LoVo (cell line): Measurements from ENCODE around the gene SPATA6L.

Source experiments
- DNase-seq: peaks from one replicate; pipeline ENCODE4 v3.0.0-alpha.2; 2016; ENCODE audit warnings: low spot score

SPATA6L gene

GRCh38 chr9:4585135-4585534 lies 81.1 kb downstream of the SPATA6L start:
- DNase-seq: no peak

DNA sequence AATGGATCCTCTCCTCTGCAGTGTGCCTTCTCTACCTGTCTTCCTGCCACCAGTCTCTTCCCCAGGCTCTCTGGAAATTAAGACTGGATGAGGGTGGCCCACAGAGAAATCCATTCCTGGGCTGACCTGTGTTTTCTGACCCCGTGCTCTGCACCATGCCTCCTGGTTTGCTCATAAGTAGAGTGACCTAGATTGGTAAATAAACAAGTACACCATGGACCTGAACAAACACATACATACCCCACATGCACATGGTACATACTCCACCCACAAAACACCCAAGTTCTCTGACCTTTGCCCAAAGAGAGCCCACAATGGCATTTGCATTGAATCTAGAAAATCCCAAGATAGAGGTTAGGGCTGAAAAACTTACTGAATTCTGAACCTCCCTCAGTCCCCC lies 81.6 kb downstream of the SPATA6L start:
- DNase-seq: no peak

- DNase-seq: no peak
Observed at GRCh38 chr9:4583001-4583400, 83.3 kb downstream of the SPATA6L start.

- DNase-seq: no peak
Observed at GRCh38 chr9:4581861-4582565, 84.3 kb downstream of the SPATA6L start.

GRCh38 chr9:4581035-4581760 lies 85.1 kb downstream of the SPATA6L start:
- DNase-seq: no peak

DNA sequence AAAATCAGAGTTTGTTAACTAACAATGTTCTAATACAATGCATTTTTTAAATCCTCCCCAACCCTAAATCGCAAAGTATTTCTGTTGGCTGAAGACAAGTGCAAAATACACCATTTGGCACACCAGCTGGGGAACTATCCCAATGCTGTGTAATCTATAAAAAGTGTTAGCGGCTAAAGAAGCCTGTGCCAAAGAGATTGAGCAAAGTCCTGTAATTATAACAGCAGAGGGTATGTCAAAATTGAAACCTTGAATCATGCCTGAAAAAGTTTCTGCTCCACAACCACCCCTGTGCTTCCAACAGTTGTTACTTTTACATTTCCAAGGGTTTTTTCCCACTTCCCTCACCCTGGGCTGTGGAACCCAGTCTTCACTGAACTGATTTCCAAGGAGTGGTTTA lies 87.3 kb downstream of the SPATA6L start:
- DNase-seq: no peak

DNA sequence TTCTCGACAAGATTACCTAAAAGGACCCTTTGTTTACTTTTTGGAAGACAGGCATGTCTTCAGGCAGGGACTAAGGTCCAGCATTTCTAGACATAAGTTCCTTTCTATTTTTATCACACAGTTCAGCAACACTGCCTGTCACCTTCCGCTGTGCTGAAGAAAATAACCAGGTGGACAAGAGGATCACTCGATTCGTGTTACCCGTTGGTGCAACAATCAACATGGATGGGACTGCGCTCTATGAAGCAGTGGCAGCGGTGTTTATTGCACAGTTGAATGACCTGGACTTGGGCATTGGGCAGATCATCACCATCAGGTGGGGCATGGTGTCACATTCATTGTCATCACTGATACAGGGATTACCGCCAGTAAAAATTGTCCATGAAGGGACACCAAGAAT lies 89.8 kb downstream of the SPATA6L start:
- DNase-seq: no peak

DNA sequence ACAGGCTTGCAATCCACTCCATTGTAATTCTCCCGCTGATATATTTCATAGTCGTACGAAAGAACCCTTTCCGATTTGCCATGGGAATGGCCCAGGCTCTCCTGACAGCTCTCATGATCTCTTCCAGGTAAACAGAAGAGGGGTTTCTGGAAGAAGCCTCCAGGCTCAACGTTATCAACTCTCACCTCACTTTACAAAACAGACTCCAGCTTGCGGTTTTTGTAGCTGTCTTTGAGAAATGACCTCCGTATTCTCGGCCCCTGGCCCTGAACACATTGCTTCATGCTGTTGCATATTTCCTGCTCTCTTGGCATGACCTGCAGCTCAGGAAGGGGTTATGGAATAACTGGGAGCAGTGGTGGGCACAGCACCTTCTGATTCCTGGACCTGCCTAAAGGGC lies 90.3 kb downstream of the SPATA6L start:
- DNase-seq: no peak

DNA sequence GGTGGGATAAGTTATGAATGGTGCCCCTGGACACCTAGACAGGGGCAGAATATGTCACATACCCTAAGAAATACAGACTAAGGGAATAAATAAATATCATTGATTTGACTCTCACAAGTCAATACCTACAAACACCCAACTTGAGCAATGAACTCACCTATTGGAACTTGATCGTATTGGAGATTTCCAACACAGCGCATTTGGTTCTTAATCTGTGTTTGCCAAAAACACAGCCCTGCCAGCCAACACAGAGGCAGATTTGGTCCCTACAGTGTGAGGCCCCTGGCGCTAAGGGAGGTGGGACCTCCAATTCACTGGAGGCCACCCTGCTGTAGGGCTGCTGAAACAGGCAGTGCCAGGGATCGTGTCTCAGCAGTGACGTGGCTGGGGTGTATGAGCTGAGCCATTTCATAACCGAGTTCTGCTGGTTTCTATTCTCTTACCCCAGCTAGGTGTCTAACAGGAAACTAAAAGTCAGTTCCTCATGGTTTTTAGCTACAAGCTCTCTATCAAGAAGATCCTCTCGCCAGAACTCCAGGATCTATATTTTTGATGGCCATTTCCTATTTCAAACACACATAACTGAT lies 91.5 kb downstream of the SPATA6L start:
- DNase-seq: no peak

- DNase-seq: no peak
Observed at GRCh38 chr9:4573634-4574389, 92.5 kb downstream of the SPATA6L start.

- no peak for DNase-seq
Observed at GRCh38 chr9:4573176-4573575, 93.1 kb downstream of the SPATA6L start.

DNA sequence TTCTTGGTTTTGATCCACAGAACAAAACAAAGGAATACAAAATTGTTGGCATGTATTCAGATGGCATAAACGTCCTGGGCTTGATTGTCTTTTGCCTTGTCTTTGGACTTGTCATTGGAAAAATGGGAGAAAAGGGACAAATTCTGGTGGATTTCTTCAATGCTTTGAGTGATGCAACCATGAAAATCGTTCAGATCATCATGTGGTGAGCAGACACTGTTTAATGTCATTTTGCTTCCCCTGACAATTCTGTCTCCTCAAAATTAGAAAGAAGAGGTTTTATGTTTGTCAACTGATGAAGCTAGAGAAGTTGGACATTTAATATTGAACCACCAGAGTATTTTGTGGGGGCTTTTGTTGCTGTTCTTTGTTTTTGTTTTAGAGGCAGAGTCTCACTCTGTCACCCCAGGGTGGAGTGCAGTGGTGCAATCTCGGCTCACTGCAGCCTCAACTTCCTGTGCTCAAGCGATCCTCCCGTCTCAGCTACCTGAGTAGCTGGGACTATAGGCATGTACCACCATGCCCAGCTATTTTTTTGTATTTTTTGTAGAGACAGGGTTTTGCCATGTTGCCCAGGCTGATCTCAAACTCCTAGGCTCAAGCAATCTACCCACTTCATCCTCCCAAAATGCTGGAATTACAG lies 94.0 kb downstream of the SPATA6L start:
- DNase-seq: no peak

DNA sequence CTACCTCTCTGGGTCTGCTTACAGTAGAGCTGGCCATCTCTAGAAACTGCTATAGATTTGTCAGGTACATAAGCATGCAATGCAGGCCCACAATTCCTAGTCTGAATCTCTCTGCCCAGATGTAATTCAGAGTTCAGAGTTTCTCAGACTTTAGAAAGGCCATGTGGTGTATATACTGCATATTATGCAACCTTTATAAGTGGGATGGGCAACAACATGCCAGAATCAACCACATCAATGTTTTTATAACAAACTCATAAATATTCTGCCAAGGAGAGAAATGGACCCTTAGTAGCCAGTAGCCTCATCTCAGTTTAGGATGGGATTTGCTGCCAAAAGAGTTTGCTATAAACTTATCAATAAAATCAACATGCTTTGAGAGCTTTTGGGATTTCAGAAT lies 97.2 kb downstream of the SPATA6L start:
- DNase-seq: no peak

GRCh38 chr9:4567601-4568000 lies 98.7 kb downstream of the SPATA6L start:
- DNase-seq: no peak

DNA sequence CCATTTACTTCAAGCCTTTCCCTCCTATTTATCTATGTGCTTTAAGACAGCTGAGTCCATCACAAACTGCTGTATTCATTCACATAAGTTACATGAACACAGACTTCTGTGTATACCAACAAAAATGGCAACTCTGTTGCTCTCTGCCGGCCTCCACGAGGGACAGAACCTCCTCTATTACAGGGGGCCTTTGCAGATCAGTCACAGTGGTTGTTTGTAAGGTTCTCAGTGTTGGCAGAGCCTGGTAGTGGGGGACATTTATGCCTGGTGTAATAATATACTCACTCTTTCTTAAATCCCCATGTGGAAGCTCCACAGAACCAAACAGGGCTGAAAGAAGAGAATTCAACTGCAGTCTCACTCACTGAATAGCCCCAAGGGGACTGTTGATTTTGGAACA lies 99.5 kb downstream of the SPATA6L start:
- no peak for DNase-seq

GRCh38 chr9:4563105-4563504 lies 103.2 kb downstream of the SPATA6L start:
- DNase-seq: no peak

GRCh38 chr9:4559261-4560182 lies 106.8 kb downstream of the SPATA6L start:
- DNase-seq: no peak

- DNase-seq: no peak
Observed at GRCh38 chr9:4558371-4558998, 107.8 kb downstream of the SPATA6L start.

DNA sequence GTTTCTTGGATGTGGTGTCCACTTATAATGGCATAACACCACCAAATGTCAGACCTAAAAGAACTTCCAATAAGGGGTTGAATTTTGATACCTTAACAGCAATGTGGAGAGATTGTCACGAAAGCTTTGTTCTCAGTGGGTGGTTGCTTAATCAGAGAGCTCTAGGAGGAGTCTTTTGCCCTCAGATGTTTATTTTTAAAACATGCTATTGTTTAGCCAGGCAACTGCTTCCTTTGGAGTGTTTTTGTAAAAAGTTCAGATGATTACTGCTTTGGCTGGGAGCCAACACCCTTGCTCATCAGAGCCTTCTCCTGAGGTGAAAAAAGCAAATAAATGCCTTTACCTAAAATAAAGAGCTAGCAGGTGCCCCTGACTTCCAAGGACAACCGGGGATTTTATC lies 111.0 kb downstream of the SPATA6L start:
- no peak for DNase-seq

DNA sequence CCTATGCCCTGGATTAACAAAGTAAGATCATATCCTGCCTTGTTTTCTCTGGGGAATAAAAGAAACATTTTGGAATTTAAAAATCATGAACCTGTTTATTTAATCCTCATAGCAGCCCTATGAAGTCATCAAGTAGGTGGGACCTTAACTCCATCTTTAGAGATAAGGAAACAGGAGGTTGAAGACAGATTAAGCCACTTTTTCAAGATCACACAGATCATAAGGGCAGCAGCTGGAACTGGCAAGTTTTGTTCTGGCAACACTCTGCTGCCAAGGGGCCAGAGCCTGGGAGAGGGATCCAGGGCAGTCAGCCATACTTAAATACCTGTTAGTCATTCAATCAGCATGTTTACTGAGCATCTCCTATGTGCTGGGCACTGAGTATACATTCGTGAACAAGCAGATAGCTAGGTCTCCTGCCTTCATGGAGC lies 112.3 kb downstream of the SPATA6L start:
- DNase-seq: no peak
